Activated naive CD8-positive, alpha-beta T cell (primary cell): Measurements from ENCODE around the gene CFD.
"Not testable (repeated sequence)": the region's sequence is repeated elsewhere in the genome, so short reads cannot be mapped to it uniquely, and the experiment has no call there.

ENCODE experiments used
- H3K27ac Mint-ChIP-seq: one replicate; pipeline ENCODE4 v1.8.0; 2021; ENCODE audit warnings: mixed read lengths
- H3K27me3 Mint-ChIP-seq: one replicate; pipeline ENCODE4 v1.8.0; 2021; ENCODE audit warnings: mixed read lengths
- H3K36me3 Mint-ChIP-seq: one replicate; pipeline ENCODE4 v1.8.0; 2021; ENCODE audit warnings: mixed read lengths
- H3K4me1 Mint-ChIP-seq: one replicate; pipeline ENCODE4 v1.8.0; 2021; ENCODE audit warnings: low read depth, mixed read lengths
- H3K4me3 Mint-ChIP-seq: one replicate; pipeline ENCODE4 v1.8.0; 2021; ENCODE audit warnings: mild to moderate bottlenecking, mixed read lengths
- H3K9me3 Mint-ChIP-seq: one replicate; pipeline ENCODE4 v1.8.0; 2021; ENCODE audit warnings: low read depth, mixed read lengths

Gene CFD

GRCh38 chr19:858868-859843 lies at the start of gene CFD:
CFD (plus strand) TSS chr19:859664; CDS start chr19:859690, 26 bp downstream.
- Mint-ChIP-seq H3K4me3 (peak within 1 kb of the TSS; percentile 20), H3K36me3 (no peaks in the 10 kb centered on the region), H3K27me3 (no peaks in the 10 kb centered on the region), H3K4me1 (peaks cover 14% of the 10 kb centered on the region), H3K27ac (no peak within 1 kb of the TSS), H3K9me3 (no peaks in the 10 kb centered on the region)

DNA sequence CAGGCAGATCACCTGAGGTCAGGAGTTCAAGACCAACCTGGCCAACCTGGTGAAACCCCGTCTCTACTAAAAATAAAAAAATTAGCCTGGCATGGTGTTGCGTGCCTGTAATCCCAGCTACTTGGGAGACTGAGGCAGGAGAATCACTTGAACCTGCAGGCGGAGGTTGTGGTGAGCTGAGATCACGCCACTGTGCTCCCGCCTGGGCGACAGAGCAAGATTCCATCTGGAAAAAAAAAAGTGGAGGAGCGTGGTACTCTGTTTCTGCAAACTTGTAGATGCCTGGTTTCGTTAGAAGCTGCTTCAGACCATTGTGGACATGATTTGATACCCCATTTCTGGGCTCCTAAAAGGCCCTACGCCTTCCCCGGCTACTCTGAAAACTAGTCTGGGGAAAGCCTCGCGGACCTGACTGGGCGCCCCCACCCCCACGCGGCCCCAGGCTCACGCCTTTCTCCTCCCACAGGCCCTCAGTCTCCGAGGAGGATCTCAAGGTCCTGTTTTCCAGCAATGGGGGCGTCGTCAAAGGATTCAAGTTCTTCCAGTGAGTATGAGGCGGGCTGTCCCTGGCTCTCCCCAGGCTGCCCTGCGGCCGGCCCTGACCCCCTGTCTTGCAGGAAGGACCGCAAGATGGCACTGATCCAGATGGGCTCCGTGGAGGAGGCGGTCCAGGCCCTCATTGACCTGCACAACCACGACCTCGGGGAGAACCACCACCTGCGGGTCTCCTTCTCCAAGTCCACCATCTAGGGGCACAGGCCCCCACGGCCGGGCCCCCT lies 49.2 kb upstream of the CFD start:
- Mint-ChIP-seq H3K9me3 (no peaks in the 10 kb centered on the region), H3K27me3 (no peaks in the 10 kb centered on the region), H3K27ac (no peak overlapping the region), H3K4me3 (no peak overlapping the region), H3K4me1 (peaks cover 9% of the 10 kb centered on the region), H3K36me3 (peaks cover 3% of the 10 kb centered on the region)

DNA sequence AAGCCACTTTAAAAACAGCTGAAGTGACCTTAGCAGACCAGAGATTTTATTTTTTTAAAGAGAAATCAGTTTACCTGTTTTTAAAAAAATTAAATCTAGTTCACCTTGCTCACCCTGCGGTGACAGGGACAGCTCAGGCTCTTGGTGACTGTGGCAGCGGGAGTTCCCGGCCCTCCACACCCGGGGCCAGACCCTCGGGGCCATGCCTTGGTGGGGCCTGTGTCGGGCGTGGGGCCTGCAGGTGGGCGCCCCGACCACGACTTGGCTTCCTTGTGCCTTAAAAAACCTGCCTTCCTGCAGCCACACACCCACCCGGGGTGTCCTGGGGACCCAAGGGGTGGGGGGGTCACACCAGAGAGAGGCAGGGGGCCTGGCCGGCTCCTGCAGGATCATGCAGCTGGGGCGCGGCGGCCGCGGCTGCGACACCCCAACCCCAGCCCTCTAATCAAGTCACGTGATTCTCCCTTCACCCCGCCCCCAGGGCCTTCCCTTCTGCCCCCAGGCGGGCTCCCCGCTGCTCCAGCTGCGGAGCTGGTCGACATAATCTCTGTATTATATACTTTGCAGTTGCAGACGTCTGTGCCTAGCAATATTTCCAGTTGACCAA lies 48.5 kb upstream of the CFD start:
- Mint-ChIP-seq H3K4me3 (no peak overlapping the region), H3K27ac (no peak overlapping the region)

DNA sequence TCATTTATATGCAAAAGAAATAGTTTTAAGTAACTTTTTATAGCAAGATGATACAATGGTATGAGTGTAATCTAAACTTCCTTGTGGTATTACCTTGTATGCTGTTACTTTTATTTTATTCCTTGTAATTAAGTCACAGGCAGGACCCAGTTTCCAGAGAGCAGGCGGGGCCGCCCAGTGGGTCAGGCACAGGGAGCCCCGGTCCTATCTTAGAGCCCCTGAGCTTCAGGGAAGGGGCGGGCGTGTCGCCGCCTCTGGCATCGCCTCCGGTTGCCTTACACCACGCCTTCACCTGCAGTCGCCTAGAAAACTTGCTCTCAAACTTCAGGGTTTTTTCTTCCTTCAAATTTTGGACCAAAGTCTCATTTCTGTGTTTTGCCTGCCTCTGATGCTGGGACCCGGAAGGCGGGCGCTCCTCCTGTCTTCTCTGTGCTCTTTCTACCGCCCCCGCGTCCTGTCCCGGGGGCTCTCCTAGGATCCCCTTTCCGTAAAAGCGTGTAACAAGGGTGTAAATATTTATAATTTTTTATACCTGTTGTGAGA lies 47.9 kb upstream of the CFD start:
- H3K4me1 Mint-ChIP-seq: peaks cover 9% of the 10 kb centered on the region
- H3K27ac Mint-ChIP-seq: no peak overlapping the region
- H3K36me3 Mint-ChIP-seq: peaks cover 8% of the 10 kb centered on the region
- H3K9me3 Mint-ChIP-seq: no peaks in the 10 kb centered on the region
- H3K4me3 Mint-ChIP-seq: no peak overlapping the region
- no peaks in the 10 kb centered on the region for H3K27me3 Mint-ChIP-seq

More for the DNA sequence above, 48.5 kb upstream of the CFD start:
- Mint-ChIP-seq H3K27me3 (no peaks in the 10 kb centered on the region), H3K36me3 (peaks cover 5% of the 10 kb centered on the region), H3K4me1 (peaks cover 9% of the 10 kb centered on the region), H3K9me3 (no peaks in the 10 kb centered on the region)

DNA sequence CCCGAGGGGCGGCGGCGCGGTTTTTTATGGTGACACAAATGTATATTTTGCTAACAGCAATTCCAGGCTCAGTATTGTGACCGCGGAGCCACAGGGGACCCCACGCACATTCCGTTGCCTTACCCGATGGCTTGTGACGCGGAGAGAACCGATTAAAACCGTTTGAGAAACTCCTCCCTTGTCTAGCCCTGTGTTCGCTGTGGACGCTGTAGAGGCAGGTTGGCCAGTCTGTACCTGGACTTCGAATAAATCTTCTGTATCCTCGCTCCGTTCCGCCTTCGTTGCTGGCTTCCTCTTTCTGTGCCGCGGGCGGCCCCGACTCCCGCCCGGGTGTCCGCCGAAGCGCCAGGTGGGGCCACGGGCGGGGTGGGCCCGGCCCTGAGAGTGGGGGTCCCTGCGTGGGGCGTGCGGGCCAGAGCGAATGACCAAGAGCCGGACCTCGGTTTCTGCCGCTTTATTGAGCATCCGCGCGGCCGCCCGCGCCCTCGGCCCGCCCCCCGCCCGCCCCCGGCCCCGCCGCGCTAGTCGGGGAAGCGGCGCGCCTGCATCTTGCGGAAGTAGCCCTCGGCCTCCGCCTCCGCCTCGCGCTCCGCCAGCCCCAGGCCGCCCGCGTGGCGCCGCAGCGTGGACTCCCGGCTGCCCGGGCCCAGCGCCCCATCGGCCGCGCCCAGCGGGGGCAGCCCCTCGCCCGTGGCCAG lies 47.3 kb upstream of the CFD start:
- no peak overlapping the region for H3K27ac Mint-ChIP-seq
- H3K9me3 Mint-ChIP-seq: no peaks in the 10 kb centered on the region
- H3K36me3 Mint-ChIP-seq: peaks cover 9% of the 10 kb centered on the region
- H3K4me1 Mint-ChIP-seq: peaks cover 8% of the 10 kb centered on the region
- H3K27me3 Mint-ChIP-seq: no peaks in the 10 kb centered on the region
- H3K4me3 Mint-ChIP-seq: no peak overlapping the region

DNA sequence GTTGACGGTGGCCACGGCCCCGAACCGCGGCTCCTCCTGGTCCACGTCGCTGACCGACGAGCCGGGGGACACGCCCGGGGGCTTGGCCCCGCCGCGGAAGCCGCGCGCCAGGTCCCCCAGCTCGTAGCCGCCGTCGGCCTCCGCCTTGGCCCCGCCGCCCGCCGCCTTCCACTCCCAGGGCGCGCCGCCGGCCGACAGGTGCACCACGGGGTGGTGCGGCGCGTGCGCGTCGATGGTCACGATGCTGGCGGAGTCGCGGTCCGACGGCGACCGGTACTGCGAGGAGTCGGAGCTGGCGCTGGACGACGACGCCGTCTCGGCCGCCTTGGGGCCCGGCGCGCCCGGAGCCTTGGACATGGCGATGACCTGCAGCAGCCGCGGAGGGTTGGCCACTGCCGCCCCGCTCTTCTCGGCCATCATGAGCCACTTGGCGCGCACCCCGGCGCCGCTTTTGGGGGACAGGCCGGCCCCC lies 46.7 kb upstream of the CFD start:
- Mint-ChIP-seq H3K9me3 (no peaks in the 10 kb centered on the region), H3K36me3 (peaks cover 6% of the 10 kb centered on the region), H3K27ac (no peak overlapping the region), H3K4me3 (no peak overlapping the region), H3K4me1 (peaks cover 2% of the 10 kb centered on the region), H3K27me3 (no peaks in the 10 kb centered on the region)

GRCh38 chr19:813219-814151 lies 46.0 kb upstream of the CFD start:
- no peaks in the 10 kb centered on the region for H3K27me3 Mint-ChIP-seq
- H3K4me3 Mint-ChIP-seq: no peak overlapping the region
- no peak overlapping the region for H3K27ac Mint-ChIP-seq
- H3K36me3 Mint-ChIP-seq: peaks cover 6% of the 10 kb centered on the region
- no peaks in the 10 kb centered on the region for H3K9me3 Mint-ChIP-seq
- no peaks in the 10 kb centered on the region for H3K4me1 Mint-ChIP-seq

GRCh38 chr19:814152-815078 lies 45.0 kb upstream of the CFD start:
- Mint-ChIP-seq H3K4me1 (no peaks in the 10 kb centered on the region), H3K4me3 (peak overlapping the region; percentile 44), H3K27ac (peak overlapping the region; percentile 29), H3K9me3 (no peaks in the 10 kb centered on the region), H3K36me3 (peaks cover 6% of the 10 kb centered on the region), H3K27me3 (no peaks in the 10 kb centered on the region)

DNA sequence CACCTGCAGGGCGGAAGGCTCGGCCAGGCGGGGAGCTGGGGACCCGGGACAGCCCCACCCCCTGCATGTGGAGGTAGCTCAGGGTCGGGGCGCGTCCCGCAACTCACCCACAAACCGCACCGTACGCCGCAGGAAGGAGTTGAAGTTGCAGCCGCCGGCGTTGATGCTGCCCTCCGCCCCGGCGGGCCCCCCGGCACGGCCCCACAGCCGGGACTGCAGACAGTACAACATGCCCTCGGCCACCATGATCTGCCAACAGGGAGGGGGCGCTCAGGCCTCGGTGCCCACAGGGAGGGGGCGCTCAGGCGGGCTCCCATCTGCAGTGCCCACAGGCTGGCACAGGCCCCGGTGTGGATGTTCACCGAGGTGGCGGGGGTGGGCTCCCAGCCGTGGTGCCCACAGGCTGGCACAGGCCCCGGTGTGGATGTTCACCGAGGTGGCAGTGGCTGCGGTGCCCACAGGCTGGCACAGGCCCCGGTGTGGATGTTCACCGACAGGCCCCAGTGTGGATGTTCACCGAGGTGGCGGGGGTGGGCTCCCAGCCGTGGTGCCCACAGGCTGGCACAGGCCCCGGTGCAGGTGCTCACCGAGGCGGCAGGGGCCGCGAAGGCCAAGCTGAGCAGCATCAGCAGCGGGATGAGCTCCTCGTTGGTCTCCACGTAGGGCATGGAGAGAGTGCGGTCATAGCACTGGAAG lies 44.2 kb upstream of the CFD start:
- peak overlapping the region; percentile 29 for H3K27ac Mint-ChIP-seq
- no peaks in the 10 kb centered on the region for H3K27me3 Mint-ChIP-seq
- peaks cover 6% of the 10 kb centered on the region for H3K36me3 Mint-ChIP-seq
- no peaks in the 10 kb centered on the region for H3K4me1 Mint-ChIP-seq
- H3K4me3 Mint-ChIP-seq: no peak overlapping the region
- no peaks in the 10 kb centered on the region for H3K9me3 Mint-ChIP-seq

DNA sequence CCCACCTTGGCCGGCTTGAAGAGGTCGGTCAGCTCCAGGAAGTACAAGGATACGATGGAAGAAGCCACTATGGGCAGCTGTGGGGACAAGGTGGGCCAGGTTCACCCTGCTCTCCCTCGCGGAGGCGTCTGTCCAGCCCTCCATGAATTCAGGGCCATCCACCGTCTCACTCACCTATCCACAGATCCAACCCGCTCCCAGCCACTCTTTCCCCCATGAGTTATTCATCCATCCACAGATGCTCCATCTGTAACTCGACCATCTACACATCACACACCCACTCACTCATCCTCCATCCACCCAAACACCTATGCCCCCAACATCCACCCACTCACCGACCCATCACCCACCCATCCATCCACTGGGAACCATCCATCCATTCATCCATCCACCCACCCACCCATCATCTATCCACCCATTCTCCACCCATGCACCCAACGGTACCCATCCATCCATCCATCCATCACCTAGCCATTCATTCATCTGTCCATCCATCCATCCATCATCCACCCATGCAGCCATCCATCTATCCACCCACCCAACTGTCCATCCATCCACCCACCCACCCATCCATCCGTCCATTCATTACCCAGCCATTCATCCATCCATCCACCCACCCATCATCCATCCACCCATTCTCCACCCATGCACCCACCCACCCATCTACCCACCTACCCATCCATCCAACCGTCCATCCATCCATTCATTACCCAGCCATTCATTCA lies 43.5 kb upstream of the CFD start:
- Mint-ChIP-seq H3K36me3 (peaks cover 6% of the 10 kb centered on the region), H3K9me3 (no peaks in the 10 kb centered on the region), H3K27me3 (no peaks in the 10 kb centered on the region), H3K4me3 (no peak overlapping the region), H3K4me1 (no peaks in the 10 kb centered on the region), H3K27ac (peak overlapping the region; percentile 86)

GRCh38 chr19:816500-816857 lies 43.0 kb upstream of the CFD start:
- H3K9me3 Mint-ChIP-seq: no peaks in the 10 kb centered on the region
- peaks cover 6% of the 10 kb centered on the region for H3K36me3 Mint-ChIP-seq
- H3K27ac Mint-ChIP-seq: peak overlapping the region; percentile 43
- H3K4me3 Mint-ChIP-seq: no peak overlapping the region
- no peaks in the 10 kb centered on the region for H3K27me3 Mint-ChIP-seq
- no peaks in the 10 kb centered on the region for H3K4me1 Mint-ChIP-seq

DNA sequence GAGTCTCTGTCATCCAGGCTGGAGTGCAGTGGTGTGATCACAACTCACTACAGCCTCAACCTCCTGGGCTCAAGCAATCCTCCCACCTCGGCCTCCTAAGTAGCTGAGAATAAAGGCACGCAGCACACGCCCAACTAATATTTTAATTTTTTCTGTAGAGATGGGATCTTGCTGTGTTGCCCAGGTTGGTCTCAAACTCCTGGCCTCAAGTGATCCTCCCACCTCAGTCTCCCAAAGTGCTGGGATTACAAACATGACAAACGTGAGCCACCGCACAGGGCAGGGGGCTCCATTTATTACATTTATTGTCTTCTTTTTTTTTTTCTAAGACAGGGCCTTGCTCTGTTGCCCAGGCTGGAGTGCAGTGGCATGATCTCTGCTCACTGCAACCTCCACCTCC lies 39.3 kb upstream of the CFD start:
- not testable (repeated sequence) for H3K27ac Mint-ChIP-seq, H3K4me3 Mint-ChIP-seq, H3K4me1 Mint-ChIP-seq, H3K9me3 Mint-ChIP-seq, H3K36me3 Mint-ChIP-seq, H3K27me3 Mint-ChIP-seq
